Measurements from ENCODE around the gene DPP8. TPM values are rescaled to one million over a fixed set of nuclear protein-coding genes. Genes with fewer than 3 reads are reported as not detected.
A peak's percentile ranks its signal among the peaks of the same experiment; 100 is the strongest.

The DPP8 gene
- polyA plus RNA-seq, 1 of the 3 experiments (the other 2 are of a cell fraction): 14.1 TPM

GRCh38 chr15:65494076-65494475, 23.4 kb downstream of the DPP8 start:
- H3K4me2 ChIP-seq: no peak overlapping the region
- no peak overlapping the region for H2AFZ ChIP-seq (ENCODE audit: low read depth)
- H4K20me1 ChIP-seq (ENCODE audit: insufficient read depth): no peaks in the 10 kb centered on the region
- no peaks in the 10 kb centered on the region for H3K9me3 ChIP-seq
- no peak overlapping the region for H3K9ac ChIP-seq
- H3K4me3 ChIP-seq (ENCODE audit: low read depth in 2 of 2, low read length in 1 of 2): no peak overlapping the region
- TF ChIP-seq PBX3 (IDR thresholded peaks at IDR 0.05) (no peak), RCOR1 (IDR thresholded peaks at IDR 0.05; ENCODE audit: low read length) (no peak)
- no peak for DNase-seq
- H3F3A ChIP-seq (replicated peaks; ENCODE audit: insufficient read depth): peaks cover 7% of the 10 kb centered on the region
- CTCF ChIA-PET: interaction anchor here (1.4 to 3.8 kb wide), 2 partner anchors 23 to 93 kb away, joined by 3 to 12 read pairs; partner anchors contain the start of gene DPP8
- no peaks in the 10 kb centered on the region for H3K27me3 ChIP-seq (ENCODE audit: insufficient read depth)
- POLR2A ChIA-PET: no interaction called here
- WGBS (ENCODE audit: low lambda C conversion rate): 93% methylated on average over 4 of the region's 4 CpGs
- H3K79me2 ChIP-seq (ENCODE audit: insufficient read depth): peaks cover 33% of the 10 kb centered on the region; the same call in 1 of the 2 replicates
- H3K36me3 ChIP-seq (replicated peaks in 1 of 2; ENCODE audit: control insufficient read depth in 1 of 2, insufficient read depth in 2 of 2, low read length in 1 of 2): peaks cover 23 to 63% of the 10 kb centered on the region in 2 experiments
- no peak overlapping the region for H3K27ac ChIP-seq (ENCODE audit: low read depth in 2 of 2, low read length in 1 of 2)
- H3K4me1 ChIP-seq (ENCODE audit: control insufficient read depth in 1 of 2, insufficient read depth in 2 of 2, low read depth in 1 of 2, low read length in 1 of 2): no peaks in the 10 kb centered on the region
- H3K9me2 ChIP-seq: no peaks in the 10 kb centered on the region

- ChIA-PET POLR2A (no interaction called here), CTCF (no interaction called here)
- Histone ChIP-seq H3K9me2 (no peaks in the 10 kb centered on the region), H2AFZ (ENCODE audit: low read depth) (no peak overlapping the region), H3K27me3 (ENCODE audit: insufficient read depth) (no peaks in the 10 kb centered on the region), H4K20me1 (ENCODE audit: insufficient read depth) (no peaks in the 10 kb centered on the region), H3K4me3 (ENCODE audit: low read depth in 2 of 2, low read length in 1 of 2) (0 out of 4 replicates have a peak overlapping the region, but pooled peaks of 1 of the 2 experiments have one; percentile 8), H3K4me1 (ENCODE audit: control insufficient read depth in 1 of 2, insufficient read depth in 2 of 2, low read depth in 1 of 2, low read length in 1 of 2) (no peaks in the 10 kb centered on the region), H3K27ac (ENCODE audit: low read depth in 2 of 2, low read length in 1 of 2) (no peak overlapping the region), H3K36me3 (replicated peaks in 1 of 2; ENCODE audit: control insufficient read depth in 1 of 2, insufficient read depth in 2 of 2, low read length in 1 of 2) (peaks cover 41 to 57% of the 10 kb centered on the region in 2 experiments), H3K4me2 (no peak overlapping the region), H3K79me2 (ENCODE audit: insufficient read depth) (peaks cover 6% of the 10 kb centered on the region), H3F3A (replicated peaks; ENCODE audit: insufficient read depth) (peaks cover 10% of the 10 kb centered on the region), H3K9ac (no peak overlapping the region), H3K9me3 (no peaks in the 10 kb centered on the region)
- WGBS (ENCODE audit: low lambda C conversion rate): 92% methylated on average over 4 of the region's 4 CpGs
- TF ChIP-seq NFIC (IDR thresholded peaks at IDR 0.05; ENCODE audit: borderline replicate concordance) (no peak), TAF1 (IDR thresholded peaks at IDR 0.05; ENCODE audit: borderline replicate concordance, low read depth, low read length) (no peak), GATA2 (CRISPR knock-in tag; IDR thresholded peaks at IDR 0.05) (no peak), RAD21 (IDR thresholded peaks at IDR 0.05; ENCODE audit: low read length) (no peak)
- no peak for DNase-seq
These were observed 32.6 kb downstream of the DPP8 start for GRCh38 chr15:65484876-65485275.

- 93% methylated on average over 5 of the region's 5 CpGs for WGBS (ENCODE audit: low lambda C conversion rate)
- Histone ChIP-seq H3K9me3 (no peaks in the 10 kb centered on the region), H3K9ac (no peak overlapping the region), H3K4me2 (no peak overlapping the region), H3K27me3 (ENCODE audit: insufficient read depth) (no peaks in the 10 kb centered on the region), H3F3A (replicated peaks; ENCODE audit: insufficient read depth) (peaks cover 7% of the 10 kb centered on the region), H3K4me3 (ENCODE audit: low read depth in 2 of 2, low read length in 1 of 2) (no peak overlapping the region), H2AFZ (ENCODE audit: low read depth) (no peak overlapping the region), H3K4me1 (ENCODE audit: control insufficient read depth in 1 of 2, insufficient read depth in 2 of 2, low read depth in 1 of 2, low read length in 1 of 2) (no peaks in the 10 kb centered on the region), H3K9me2 (no peaks in the 10 kb centered on the region), H3K79me2 (ENCODE audit: insufficient read depth) (peaks cover 11% of the 10 kb centered on the region), H4K20me1 (ENCODE audit: insufficient read depth) (no peaks in the 10 kb centered on the region), H3K36me3 (replicated peaks in 1 of 2; ENCODE audit: control insufficient read depth in 1 of 2, insufficient read depth in 2 of 2, low read length in 1 of 2) (peaks cover 54 to 78% of the 10 kb centered on the region in 2 experiments), H3K27ac (ENCODE audit: low read depth in 2 of 2, low read length in 1 of 2) (no peak overlapping the region)
- POLR2A ChIA-PET: no interaction called here
- CTCF ChIA-PET: no interaction called here
- DNase-seq: no peak
- TF ChIP-seq TCF12 (IDR thresholded peaks at IDR 0.05): no peak
- TF ChIP-seq EP300 (IDR thresholded peaks at IDR 0.05; ENCODE audit: borderline replicate concordance in 1 of 2, low read depth in 1 of 2, low read length in 1 of 2): no peak
- TF ChIP-seq FOXM1 (IDR thresholded peaks at IDR 0.05; ENCODE audit: low read depth): no peak
- no peak for TF ChIP-seq USF2 (IDR thresholded peaks at IDR 0.05; ENCODE audit: borderline replicate concordance, low read depth, low read length)
- no peak for TF ChIP-seq SIN3A (IDR thresholded peaks at IDR 0.05; ENCODE audit: borderline replicate concordance, low read depth, low read length)
- TF ChIP-seq FOXJ3 (CRISPR knock-in tag; IDR thresholded peaks at IDR 0.05): no peak
- no peak for TF ChIP-seq NRF1 (IDR thresholded peaks at IDR 0.05; ENCODE audit: low read depth, low read length)
- TF ChIP-seq TAF1 (IDR thresholded peaks at IDR 0.05; ENCODE audit: borderline replicate concordance, low read depth, low read length): no peak
- no peak for TF ChIP-seq MXI1 (IDR thresholded peaks at IDR 0.05; ENCODE audit: low read depth, low read length)
- TF ChIP-seq ZBTB33 (IDR thresholded peaks at IDR 0.05; ENCODE audit: borderline replicate concordance, low read depth): no peak
- TF ChIP-seq MAX (IDR thresholded peaks at IDR 0.05; ENCODE audit: low read depth): no peak
These were observed 40.6 kb downstream of the DPP8 start for GRCh38 chr15:65476903-65477302.
